CD1c-positive myeloid dendritic cell (primary cell): ENCODE data around the gene NFIB.

ENCODE experiments used
- DNase-seq: peaks from one replicate; pipeline ENCODE4 v3.0.0-alpha.2; 2016; ENCODE audit errors: extremely low spot score

Gene NFIB

DNA sequence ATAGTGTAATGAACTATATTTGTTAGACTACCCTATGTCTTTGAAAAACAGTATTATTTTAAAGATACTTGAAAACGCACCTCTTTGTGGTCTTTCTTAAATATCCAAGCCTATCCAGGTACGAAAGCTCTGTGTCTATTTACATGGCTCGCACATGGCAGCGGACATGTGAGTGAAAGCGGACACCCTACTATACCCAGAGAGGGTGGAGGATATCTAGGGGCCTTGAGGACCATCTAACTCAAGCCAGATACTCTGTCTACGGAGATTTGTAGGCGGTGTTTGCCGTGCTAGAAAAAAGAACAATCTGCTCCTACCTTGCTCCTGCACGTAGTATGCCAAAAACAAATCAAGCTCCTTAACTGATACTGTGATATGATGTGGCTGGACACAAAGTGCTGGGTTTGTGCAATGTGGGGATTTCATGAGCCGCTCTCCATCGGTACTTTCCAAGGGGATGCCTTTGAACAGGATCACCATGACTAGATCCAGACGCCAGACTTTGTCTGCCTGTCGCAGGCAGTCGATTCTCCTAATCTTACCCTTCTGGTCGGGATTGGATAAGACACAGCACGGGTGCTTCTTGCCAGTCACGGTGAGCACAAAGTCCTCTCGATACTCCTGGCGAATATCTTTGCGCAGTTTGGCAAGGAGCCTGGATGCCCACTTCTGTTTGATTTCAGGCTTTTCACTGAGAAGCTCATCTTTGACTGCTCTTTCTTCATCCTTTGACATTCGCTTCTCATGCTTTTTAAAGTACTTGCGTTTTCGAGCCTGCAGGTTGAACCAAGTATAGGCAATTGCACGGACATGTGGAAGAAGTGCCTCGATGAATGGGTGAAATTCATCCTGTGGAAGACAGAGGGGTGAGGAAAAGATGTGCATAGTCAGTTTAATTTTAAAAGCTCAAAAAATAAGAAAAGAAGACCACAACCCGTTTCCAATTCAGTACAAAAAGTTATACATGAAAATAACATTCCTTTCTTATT is 7.0 kb downstream of the NFIB start:
- DNase-seq, result no peak

DNA sequence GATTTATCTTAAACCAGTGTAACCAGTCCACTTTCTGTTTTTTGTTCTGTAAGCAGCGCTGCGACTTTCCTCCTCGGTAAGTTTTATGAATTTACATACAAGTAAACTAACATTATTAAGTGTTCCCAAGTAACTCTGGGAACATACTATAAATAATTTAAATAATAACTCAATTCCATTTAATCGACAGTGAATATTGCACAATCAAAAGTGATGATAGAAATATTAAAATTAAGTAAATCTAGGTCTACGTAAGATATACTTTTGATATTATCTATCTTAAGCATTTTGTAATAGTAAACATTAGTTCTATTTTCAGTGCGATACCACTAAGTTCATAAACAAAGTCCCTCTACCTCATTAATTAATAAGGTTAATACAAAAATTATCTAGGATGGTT is 7.8 kb downstream of the NFIB start:
- DNase-seq, result no peak

DNA sequence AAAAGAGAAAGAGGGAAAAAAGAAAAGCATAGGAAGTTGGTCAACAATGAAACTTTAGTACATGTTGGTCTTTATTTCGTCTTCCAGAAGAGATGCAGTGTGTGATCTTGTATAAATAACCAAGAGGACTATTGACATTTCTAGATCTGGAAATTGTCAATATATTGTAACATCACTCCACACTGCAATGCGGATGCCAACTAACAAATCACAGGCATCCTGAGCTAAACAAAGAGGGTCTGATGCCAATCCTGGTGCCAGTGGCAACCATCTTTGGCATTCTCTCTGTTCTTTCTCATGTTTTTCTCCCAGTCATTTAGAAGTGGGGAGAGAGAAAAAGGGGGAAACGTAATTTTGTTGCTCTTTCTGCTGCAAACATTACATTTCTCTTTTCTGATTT is 9.7 kb downstream of the NFIB start:
- DNase-seq, result no peak

DNA sequence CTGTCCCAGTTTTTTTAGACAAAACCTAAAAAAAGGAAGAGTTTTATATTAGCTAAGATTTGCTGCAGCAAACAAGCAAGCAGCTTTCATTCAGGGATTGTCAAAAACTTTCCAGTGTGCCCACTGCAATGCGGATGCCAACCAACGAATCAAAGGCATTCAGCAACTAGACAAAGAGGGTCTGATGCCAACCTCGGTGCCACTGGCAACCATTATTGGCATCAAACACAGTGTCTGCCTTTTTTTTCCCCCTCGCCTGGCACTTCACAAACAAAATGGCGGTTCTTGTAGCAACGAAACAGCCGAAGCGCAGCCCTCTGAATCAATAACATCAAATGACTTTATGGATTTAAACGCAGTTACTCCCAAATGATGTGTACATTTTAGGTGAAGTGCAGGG is 10.4 kb downstream of the NFIB start:
- DNase-seq, result no peak

DNA sequence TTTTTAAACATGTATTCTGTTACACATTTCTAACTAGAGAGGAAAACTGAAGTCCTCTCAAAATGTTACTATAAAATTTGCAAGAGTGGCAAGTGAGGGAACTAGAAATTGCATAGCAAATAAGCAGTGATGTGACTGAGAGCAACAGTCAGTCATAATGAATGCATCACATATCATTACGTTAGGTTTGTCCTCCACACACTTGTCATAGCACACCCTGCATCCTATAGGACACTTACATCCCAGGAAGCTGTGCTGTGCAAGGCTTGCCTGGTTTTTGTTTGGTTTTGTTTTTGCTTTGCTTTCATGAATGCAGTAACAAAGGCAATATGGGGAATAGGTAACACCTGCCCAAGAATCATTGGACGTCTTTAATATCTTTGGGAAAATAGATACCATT is 10.8 kb downstream of the NFIB start:
- DNase-seq, result no peak

DNA sequence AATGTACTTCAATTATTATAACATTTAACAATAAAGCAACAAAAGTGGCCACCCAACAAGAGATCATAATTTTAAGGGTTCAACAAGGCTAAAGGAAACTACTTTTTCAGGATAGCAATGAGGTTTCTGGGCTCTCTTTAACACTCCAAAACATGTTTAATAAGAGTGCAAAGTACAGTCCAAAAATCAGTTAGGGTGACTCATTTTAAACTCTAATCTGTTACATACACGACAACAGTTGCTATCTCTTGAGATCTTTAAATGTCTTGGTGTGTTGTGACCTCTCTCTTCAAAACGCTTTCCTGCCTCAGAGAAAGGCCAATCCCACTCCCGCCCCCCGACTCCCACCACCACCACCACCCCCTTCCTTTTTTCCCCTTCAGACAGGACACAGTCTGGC is 11.5 kb downstream of the NFIB start:
- no peak for DNase-seq

DNA sequence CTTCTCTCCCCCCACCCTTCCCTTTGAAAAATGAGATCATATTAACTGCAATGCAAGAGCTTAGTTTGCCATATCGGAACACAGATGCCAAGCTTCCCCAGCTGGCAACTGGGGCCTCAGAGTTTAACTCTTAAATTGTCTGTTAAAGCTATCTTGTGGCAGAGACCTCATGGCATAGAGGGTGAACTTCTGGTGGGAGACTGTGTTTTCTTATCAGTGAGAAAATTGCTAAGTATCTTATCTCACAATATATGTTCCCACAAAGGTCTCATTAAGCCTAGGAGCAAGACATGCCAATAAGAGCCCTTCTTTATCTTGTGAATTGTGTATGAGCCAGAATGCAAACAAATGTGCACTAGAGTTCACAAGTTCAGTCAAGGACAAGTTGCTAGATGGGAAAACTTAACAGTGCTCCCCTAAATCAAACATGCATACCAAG is 12.3 kb downstream of the NFIB start:
- no peak for DNase-seq

DNA sequence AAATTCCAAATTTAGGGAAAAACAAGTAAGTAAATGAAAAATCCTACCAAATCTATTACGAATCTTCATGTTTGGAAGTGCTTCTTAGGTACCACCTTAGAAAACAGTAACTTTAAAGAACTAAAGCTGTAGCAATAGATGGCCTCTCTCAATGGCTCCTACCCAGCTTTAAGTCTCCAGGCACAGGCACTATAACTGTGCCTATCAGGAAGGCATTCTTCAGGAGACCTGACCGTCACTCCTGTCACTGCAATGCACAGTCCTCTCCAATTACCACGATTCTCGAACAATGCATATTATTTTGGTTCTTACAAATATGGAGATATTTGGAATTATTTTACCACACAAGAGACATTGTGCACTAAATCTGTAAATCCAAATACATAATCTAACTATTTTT is 12.9 kb downstream of the NFIB start:
- DNase-seq, result no peak

DNA sequence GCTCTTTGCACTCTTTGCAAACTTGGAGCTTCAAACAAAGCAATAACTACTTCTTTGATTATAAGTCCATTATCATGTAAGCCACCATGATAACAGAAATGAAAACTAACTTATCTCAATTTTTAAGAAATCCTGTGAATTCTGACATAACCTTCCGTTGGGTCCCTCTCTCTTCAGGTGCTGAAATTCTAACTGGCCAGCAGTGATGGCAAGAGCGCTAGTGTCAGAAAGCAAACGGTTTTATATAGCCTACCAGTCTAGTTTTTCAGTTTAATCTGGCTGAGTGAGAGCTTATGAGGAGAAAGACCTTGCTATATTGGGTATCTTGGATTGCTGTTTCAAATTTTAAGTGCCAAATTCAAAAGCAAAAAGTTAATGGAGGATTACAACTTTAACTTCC is 13.4 kb downstream of the NFIB start:
- DNase-seq, result no peak

DNA sequence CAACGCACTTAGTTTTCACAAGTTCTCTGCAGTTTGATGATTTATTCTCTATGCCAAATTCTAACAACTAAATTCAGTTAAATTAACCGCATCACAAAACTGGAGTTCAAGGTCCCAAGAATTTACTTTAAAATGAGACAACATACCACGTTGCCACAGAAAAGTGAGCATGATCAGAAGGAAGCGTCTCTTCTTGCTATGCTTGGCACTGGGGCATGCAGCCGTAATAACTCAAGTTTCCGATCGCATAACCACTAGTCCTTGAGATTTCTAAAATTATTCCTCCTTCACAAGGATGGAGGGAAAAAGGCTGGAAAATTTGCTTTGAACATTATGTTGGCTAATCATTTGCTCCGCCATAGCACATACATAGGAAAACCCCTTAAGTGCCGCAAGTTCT is 13.9 kb downstream of the NFIB start:
- no peak for DNase-seq

DNA sequence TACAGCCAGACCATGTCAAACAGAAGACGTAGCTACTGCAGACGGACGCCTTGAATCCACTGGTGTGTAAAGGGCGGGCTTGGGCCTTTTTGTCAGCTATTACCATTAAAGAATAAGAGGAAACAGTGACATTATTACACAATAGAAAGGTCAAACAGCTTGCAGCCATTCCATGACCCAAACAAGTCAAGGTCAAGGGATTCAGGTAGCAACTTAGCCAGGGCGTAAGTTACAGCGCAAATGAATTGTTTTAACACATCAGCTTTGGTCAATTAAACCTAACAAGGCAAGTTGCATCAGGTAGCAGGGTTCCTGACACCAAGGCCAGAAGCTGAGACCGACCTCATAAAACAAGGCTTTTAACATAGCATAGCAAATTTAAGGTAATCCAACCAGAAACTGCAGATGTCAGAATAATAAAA is 15.3 kb downstream of the NFIB start:
- no peak for DNase-seq

DNA sequence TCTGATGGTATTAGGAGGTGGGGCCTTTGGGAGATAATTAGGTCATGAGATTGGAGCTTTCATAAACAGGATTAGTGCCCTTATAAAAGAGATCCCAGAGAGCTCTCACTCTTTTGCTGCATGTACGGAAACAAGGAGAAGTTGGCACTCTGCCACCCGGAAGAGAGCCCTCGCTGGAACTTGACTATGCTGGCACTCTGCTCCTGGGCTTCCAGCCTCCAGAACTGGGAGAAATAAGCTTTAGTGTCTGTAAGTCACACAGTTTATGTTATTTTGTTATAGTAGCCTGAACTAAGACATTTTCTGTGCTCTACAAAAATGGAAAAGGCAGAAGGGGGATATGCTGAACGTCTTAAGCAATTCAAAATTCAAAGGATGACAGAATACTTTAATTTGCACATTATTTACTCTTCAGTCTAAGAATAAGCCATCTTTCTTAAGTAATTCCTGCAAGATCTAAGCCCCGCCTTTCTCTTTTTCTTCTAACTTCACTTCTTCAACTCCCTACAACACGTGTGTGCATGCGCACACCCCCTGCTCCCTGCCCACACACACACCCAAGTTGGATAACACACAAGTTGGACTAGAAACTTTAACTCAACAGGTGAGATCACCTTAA is 17.3 kb downstream of the NFIB start:
- no peak for DNase-seq

DNA sequence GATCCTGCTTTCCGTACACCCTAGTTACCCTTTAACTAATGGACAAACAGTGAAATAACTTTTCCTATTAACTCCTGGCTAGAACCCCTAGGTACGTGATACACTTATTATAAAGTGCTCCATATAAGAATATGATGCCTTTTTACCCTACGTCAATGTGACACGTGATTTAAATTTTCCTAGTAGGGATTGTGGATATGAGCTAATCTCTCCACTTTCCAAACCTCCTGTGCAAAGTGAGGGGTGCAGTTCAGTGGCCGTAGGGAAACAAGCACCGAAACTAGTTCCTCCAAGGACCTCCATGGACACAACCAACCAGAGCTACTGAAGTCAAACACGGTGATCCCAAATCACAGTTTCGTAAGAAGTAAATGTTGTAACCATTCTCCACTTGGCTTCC is 19.3 kb downstream of the NFIB start:
- DNase-seq, result no peak

DNA sequence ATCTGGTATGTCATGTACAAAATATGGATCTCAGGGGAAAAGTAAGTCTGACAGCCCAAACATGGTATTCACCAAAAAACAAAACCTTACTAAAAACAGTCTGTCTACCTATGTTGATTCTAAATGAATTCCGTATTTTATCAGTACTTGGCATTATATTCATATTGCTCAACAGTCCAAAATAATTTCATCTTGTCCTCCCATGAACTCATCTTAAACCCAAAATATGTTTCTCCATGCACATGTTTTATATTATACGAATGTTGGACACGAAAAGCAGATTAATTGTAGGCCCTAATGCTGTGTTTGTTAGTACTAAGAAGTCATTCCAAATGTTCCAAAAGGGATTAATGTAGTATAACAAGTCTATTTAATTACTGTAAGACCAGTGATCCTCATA is 20.1 kb downstream of the NFIB start:
- DNase-seq, result no peak

DNA sequence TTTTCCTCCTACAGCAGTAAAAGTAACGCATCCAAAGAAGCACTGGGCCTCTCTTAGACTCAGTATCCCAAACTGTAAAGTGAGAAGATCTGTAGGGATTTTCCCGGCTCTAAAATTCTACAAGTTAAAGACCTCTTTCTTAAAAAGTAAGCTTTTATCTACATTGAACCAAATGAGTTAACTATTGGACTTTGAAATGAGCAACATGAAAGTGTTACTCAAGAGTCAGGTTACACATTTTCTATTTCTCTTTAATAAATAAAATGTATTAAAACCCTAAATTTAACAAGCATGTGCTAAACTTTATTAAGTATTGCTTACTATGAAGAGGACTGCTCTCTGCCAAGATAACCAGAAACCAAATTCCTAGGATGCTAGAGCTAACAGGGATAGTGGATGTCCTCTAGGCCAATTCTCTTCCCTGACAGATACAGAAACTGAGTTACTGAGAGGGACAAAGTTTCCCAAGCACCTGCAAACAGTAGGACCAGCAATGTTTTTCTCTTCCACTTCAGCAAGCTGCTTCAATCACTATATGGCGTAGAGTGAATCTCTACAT is 21.7 kb downstream of the NFIB start:
- DNase-seq, result no peak

DNA sequence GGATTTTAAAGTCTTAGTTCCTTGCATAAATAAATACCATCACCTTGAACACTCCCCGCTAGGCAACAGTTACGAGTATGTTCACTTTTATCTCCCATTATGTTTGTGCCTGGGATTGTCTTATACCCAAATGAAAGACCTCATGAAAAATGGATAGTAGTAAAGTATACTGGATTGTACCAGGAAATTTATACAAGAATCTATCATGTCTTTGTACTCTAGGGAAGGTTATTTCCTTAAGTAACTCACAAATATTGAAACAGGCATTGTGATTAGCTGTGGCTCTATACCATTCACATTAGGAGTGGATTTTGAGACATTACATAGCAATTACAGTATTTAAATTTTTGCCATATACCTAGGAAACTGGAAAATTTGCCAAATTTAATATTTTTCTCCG is 24.0 kb downstream of the NFIB start:
- DNase-seq, result no peak

DNA sequence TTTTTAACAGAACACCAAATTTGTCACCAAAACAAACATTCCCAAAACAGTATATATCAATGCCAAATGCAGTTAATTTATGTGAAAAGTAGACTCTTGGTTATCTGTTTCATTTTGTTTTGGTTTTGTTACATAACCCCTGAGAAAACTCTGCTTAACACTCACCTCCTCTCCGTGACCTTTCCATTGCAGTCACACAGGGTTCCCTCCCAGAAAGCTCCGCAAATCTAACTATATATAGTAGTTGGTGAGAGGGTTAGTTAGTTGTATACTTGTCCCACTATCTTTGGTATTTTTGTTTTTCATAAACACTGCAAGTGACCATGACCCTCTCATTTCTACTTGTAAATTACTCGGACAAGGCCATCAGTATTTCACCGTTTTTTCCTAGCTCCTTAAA is 25.5 kb downstream of the NFIB start:
- DNase-seq, result no peak

DNA sequence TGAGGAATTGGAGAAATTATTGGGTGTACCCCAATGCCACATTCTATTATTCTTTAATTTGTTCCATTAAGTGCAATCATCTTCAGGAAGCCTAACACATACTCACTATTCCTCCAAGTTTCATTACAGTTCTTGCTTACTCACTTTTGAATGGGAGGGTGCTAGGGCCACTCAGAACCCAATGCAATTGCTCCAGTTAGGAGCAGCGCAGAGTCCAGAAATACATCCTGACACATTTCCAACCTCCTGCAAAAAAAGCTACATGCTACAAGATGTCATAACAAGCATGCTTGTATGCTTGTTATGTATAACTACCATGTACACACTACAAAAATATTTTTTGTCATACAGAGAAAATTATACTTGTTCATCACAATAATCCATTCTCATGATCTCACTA is 27.8 kb downstream of the NFIB start:
- DNase-seq, result no peak

DNA sequence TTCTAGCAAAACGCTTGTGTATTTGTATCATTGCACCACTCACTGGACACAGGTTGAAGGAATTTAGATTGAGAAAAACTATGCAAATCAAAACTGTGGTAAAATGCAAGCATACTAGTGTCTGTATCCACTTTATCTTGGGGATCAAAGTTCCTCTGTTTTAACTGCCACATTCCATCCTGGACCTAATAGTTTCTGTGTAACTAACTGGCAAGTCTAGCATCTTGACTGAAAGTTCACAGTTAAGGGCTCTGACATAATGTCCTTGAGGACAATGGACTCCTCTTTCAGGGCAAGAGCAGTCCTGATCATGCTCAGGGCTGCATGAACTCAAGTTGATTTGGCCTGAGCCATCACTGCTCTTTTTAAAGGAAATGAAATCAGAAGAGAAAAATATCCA is 30.7 kb downstream of the NFIB start:
- DNase-seq, result no peak

DNA sequence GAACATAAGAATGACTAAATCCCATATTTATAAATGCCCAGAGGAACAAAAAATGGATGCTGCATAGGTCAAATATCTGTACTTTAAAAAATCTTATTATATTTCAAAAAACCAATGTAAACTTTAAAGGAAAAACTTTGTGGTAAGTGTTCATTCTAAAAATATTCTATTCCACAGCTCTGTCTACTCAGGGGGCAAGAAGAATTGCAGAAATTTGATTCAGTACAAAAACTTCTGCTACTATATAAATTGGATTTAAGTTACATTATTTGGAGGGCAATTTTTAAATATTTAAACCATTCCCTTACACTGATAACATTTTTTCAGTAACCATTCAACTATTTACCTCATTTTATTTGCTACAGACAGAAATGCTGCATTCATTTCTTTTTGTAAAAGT is 32.1 kb downstream of the NFIB start:
- no peak for DNase-seq

DNA sequence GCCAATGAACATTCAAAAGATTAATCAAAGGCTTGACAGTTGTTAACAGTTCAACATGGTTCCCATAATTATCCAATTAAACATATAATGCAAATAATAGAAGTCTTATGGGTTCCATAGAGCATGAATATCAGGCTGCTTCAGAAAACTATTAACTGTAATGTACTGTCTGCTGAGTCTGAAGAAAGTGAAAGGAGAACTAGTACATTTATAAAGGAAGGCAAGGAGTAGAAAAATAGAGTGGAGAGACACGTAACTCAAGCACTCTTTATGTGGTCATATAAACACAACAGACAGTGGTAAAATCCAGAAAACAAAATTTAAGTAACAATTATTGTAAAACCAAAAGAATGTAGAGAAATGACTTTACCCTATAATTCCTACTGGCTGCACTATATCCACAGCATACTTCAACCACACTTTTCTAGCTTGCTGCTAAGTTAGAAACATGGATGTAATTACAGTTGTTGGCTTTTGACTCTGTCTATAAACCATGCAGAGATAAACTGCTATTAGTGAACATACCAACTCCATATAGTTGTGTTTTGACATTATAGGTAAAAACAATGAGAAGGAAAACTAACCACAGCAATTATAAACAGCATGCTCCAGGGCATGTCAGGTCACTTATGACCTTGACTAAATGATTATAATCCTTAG is 32.7 kb downstream of the NFIB start:
- no peak for DNase-seq

DNA sequence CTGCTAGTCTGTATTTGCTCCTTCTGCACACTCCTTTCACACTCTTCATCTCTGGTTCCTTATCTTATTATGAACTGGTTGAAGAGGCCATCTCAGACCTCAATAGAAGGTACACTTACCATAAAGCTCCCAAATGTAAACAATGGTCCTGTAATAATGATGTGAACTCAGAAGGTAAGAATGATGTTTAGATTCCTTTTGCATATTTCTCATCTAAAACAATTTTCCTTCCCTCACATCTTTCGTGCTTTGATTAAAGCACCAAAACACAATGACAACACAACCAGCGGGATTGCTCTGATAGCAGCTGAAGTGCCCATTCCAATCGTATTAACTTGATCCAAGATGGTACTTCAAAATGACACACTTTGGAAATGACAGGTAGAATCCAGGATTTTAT is 34.3 kb downstream of the NFIB start:
- DNase-seq, result no peak
